ENCODE data around the gene NEDD8.

- TF ChIP-seq EZH2phosphoT487 (IDR thresholded peaks at IDR 0.05; ENCODE audit: insufficient read depth, low read depth) (no peak), EZH2 (IDR thresholded peaks at IDR 0.05; ENCODE audit: insufficient read depth, poor library complexity, severe bottlenecking) (no peak)
Measured at GRCh38 chr14:24179294-24179960, 52.7 kb downstream of the NEDD8 start.

Measured in GM23248 (cell line).